Stimulated activated CD8-positive, alpha-beta memory T cell treated with anti-CD3 and anti-CD28 coated beads, Interleukin-2, amount 100 ng/mL, for 48 hours (primary cell): ENCODE measurements around the gene OR5AR1.
"Not testable (repeated sequence)": the region's sequence is repeated elsewhere in the genome, so short reads cannot be mapped to it uniquely, and the experiment has no call there.

Source experiments
- DNase-seq, 2 donors: peaks; one replicate each; pipeline ENCODE4 v3.0.0-alpha.2; 2020; ENCODE audit warnings: low read depth in 2 of 2

Gene OR5AR1

GRCh38 chr11:56663386-56663785, at the start of gene OR5AR1:
Gene OR5AR1, plus strand, starts transcription at chr11:56663686. Its CDS starts 0 bp downstream, at chr11:56663686.
- DNase-seq, result no peak

DNA sequence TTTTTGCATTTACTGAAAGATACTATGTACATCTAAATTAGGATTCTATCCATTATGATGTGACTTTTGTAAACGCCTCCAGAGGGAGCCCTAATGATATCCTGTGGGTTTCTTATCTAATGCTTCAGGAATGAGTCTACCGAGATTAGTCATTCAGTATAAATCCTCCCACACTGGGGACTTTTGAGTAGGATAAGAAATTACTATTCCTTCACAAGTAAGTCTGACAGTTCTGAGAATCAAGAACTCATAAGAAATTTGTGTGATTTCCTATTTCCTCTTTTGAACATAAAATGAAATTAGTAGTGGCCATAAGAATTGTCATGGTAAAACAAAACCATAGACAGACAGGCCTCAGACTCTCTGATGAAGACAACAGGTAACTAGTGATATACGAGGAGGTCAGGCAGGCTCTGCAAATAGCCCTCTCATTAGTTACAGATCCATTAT, 38.8 kb upstream of the OR5AR1 start:
- DNase-seq, result no peak

DNA sequence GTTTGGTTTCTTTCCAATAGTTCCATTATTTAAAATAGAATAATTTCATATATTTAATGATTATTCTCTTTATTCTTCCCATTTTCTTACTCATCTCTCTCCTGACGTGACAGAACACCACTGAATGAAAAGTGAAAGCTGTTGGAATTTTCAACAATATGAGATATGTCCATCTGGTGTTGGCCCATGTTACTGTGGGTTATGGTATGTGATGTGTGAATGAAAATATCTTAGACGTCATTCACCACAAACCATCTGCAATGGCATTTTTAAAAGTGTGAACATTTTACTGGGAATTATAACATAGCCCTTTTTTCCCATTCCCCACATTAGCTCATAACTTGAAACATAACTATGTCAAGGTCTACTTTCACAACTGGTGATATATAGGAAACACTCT, 37.5 kb upstream of the OR5AR1 start:
- no peak for DNase-seq

- no peak for DNase-seq
These were observed 31.2 kb upstream of the OR5AR1 start for GRCh38 chr11:56632329-56632728.

DNA sequence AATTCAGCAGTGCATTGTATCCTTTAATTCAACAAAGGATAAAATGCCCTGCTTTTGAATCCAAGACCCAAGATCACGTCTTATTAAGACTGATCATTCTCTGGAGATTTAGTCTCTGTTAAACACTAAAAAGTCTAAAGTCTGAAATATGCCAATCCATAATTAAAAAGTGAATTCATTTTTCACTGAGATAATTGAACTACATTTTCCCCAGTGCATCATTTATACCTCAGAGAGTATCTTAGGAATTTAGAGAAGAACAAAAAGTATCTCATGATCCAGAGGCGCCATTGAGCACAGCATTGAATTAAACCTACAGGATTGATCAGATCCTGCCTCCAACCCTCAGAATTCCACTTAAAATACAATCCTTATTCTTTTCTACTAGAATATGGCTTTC, 26.6 kb upstream of the OR5AR1 start:
- DNase-seq, result no peak

DNA sequence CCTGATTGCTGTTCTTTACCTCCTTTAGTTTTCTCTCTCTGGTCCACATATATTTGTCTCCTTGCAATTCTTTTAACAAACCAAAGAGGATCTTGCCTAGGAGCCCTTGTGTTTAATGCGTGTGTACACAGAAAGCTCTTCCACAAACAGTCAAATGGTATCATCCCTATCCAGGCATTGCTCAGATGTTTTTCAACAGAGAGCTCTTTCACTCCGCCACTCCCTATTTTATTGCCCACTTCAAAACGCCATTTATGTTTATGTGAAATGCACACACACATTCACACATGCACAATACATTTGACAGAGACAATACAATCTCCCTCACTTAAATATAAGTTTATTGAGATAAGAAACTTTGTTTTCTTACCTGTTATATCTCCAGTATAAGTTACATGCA, 26.0 kb upstream of the OR5AR1 start:
- no peak for DNase-seq

- no peak for DNase-seq
These were observed 21.1 kb upstream of the OR5AR1 start, which contains the start of gene OR5AP2 for GRCh38 chr11:56642339-56642738. Gene OR5AP2, minus strand, starts transcription at chr11:56642439. Its CDS starts 0 bp downstream, at chr11:56642439.

- DNase-seq, result no peak
These were observed 3.7 kb upstream of the OR5AR1 start for GRCh38 chr11:56659755-56660154.

GRCh38 chr11:56670984-56671383, 7.5 kb downstream of the OR5AR1 start:
- no peak for DNase-seq

DNA sequence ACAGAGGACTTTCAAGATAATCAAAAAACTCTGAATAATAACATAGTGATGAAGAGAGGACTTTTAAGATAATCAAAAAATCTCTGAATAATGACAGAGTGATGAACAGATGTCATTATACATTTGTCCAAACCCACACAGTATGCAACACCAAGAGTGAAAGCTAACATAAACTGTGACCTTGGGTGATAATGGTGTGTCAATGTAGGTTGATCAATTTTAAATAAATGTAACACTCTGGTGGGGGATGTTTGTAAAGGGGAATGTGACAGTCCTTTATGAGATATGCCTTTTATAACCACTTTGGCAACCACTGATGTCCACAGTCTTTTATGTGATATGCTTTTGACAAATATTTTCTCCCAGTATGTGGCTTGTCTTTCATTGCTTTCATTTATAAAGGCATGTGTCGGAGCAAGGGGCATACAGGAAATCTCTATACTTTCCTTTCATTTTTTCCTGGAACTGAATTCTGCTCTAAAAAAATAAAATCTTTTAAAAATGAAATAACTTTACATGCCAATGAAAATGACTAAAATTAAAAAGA, 25.1 kb downstream of the OR5AR1 start:
- DNase-seq, result no peak

DNA sequence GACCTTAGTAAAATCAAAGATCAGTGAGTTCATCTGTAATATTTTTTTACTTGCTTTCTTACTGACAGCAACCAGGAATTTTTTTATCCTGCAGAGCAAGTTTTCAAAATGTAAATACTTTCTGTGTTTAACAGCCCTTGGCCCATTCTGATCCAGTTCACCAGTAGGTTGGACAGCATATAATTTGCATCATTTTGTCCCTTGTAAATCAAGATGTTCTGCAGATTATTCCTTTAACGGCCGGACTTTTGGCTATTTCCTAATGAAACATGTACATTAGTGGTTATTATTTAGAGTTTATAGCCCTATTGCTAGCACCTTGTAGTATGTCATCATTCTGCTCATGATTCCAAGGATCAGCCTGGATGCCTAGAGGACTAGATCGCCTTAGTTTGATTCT, 27.7 kb downstream of the OR5AR1 start:
- DNase-seq, result not testable (repeated sequence)

DNA sequence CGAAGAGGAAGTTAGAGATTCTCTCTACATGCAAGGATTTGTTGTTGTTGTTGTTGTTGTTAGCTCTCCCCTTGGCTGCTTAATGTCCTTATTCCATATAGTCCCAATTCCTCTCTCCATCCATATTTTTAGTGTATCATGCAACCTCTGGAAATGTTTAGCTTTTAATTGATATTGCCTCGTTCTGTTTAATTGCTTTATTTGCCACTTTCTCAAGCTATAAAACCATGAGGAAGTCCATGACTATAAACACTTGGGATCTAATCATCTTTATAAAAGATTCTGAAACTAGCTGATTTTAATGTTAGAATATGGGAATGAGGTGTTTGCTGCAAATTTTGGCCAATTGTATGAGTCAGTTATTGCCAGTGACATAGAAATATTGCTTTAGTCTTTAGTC, 29.9 kb downstream of the OR5AR1 start:
- no peak for DNase-seq

GRCh38 chr11:56698795-56699194, 35.3 kb downstream of the OR5AR1 start, which contains the start of gene OR9G1:
Gene OR9G1, plus strand, starts transcription at chr11:56699095. Its CDS starts 1,293 bp downstream, at chr11:56700388.
- no peak for DNase-seq

- no peak for DNase-seq
These were observed 36.9 kb downstream of the OR5AR1 start for GRCh38 chr11:56700242-56700913.

DNA sequence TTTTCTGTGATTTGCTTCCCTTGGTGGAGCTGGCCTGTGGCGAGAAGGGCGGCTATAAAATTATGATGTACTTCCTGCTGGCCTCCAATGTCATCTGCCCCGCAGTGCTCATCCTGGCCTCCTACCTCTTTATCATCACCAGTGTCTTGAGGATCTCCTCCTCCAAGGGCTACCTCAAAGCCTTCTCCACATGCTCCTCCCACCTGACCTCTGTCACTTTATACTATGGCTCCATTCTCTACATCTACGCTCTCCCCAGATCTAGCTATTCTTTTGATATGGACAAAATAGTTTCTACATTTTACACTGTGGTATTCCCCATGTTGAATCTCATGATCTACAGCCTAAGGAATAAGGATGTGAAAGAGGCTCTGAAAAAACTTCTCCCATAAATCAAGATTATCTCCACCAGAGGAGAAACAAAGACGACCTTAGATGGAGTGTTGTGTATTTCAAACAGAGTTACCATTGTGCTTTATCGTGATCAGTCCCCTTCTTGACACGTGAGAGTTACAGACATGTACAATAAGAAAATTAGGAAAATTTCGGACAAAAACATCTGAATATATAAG, 37.5 kb downstream of the OR5AR1 start:
- DNase-seq, result no peak

DNA sequence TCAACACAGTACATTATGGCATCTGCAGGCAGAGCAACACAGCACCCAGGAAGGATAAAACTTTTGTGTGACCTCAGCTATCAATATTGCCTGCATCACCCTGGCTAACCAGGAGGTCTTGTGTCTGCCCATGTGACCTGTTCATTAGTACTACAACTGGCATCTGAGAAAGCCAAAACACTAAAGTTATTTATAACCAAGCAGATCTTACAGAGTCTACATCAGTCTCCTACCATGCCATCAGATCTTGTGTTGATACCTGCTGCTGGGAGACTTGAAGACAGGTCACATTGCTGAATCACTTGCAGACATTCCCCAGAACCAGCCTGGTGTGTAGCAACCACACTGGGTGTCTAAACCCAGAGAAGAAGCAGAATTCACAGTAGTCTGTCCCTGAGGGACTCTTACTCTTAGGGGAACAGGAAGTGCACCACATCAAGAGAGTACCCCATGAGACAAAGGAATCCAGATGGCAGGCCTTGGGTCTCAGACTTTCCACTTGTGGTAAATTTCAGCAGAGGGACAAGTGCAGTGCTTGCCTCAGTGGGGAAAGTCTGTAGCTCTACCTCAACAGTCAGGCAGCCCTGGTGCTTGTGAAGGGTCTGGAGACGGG, 42.4 kb downstream of the OR5AR1 start:
- DNase-seq, result no peak

- no peak for DNase-seq
These were observed 43.0 kb downstream of the OR5AR1 start for GRCh38 chr11:56706486-56706885.

- DNase-seq, result no peak
These were observed 50.7 kb downstream of the OR5AR1 start for GRCh38 chr11:56714206-56714605.
